22Rv1 (cell line): ENCODE results near the gene FBXO46.

Source experiments
- H3K27ac ChIP-seq: fragments of 450-650 bp; 2 replicates; pipeline ENCODE4 v1.5.1; 2017
- ZFX ChIP-seq: fragments of 450-650 bp; IDR thresholded peaks from 2 replicates; pipeline ENCODE4 v1.6.1; 2017; ENCODE audit warnings: antibody characterized with exemption, borderline replicate concordance
- TF ChIP-seq, protein P1 (sequence below): fragments of 450-650 bp; IDR thresholded peaks from 2 replicates; pipeline ENCODE4 v1.5.1; 2017; ENCODE audit warnings: mild to moderate bottlenecking

The FBXO46 gene

GRCh38 chr19:45663800-45664199 lies 66.9 kb downstream of the FBXO46 start:
- TF ChIP-seq, protein P1, sequence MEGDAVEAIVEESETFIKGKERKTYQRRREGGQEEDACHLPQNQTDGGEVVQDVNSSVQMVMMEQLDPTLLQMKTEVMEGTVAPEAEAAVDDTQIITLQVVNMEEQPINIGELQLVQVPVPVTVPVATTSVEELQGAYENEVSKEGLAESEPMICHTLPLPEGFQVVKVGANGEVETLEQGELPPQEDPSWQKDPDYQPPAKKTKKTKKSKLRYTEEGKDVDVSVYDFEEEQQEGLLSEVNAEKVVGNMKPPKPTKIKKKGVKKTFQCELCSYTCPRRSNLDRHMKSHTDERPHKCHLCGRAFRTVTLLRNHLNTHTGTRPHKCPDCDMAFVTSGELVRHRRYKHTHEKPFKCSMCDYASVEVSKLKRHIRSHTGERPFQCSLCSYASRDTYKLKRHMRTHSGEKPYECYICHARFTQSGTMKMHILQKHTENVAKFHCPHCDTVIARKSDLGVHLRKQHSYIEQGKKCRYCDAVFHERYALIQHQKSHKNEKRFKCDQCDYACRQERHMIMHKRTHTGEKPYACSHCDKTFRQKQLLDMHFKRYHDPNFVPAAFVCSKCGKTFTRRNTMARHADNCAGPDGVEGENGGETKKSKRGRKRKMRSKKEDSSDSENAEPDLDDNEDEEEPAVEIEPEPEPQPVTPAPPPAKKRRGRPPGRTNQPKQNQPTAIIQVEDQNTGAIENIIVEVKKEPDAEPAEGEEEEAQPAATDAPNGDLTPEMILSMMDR, result no peak
- TF ChIP-seq ZFX, result no peak
- no peak overlapping the region for H3K27ac ChIP-seq

DNA sequence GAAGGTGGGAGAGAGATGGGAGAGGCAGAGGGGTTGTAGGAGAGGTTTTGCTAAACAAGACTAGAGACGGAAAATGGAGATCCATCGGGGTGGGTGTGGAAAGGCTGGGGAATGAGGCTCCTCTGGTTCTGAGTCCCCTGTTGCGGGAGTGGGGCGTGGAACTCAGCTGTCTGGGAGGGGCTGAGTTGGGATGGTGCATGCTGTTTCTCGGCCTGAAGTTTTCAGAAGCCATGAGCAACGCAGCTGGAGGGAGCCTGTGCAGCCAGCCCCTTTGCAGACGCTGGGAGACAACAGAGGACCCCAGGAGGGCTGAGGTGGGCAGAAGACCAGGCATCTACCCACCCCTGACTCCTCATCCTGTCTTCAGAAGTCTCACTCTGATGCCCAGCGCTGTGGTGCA lies 70.1 kb downstream of the FBXO46 start:
- TF ChIP-seq ZFX, result no peak
- TF ChIP-seq, protein P1, result no peak
- H3K27ac ChIP-seq, result no peak overlapping the region
